CD4-positive, alpha-beta T cell (primary cell): Measurements from ENCODE around the gene THTPA. TPM values are rescaled to one million over a fixed set of nuclear protein-coding genes. Genes with fewer than 3 reads are reported as not detected.

ENCODE experiments used
- ATAC-seq: fragments of 200-7000 bp; cut with Tn5 transposase; one replicate; pipeline ENCODE4 v1.10.0; 2022; ENCODE audit warnings: mild to moderate bottlenecking; ENCODE audit not compliant: poor library complexity
- CTCF ChIA-PET: fragments of 350-600 bp; sonication (Branson Sonifier 250); formaldehyde crosslinking; loops from one replicate; lab custom pipeline; 2021; ENCODE audit warnings: antibody characterized with exemption, inconsistent platforms; lab: Charles Lee
- POLR2A ChIA-PET: fragments of 350-600 bp; sonication (Branson Sonifier 250); formaldehyde crosslinking; loops from one replicate; lab custom pipeline; 2021; ENCODE audit warnings: antibody characterized with exemption, inconsistent platforms; lab: Charles Lee
- DNase-seq, 14 experiments: peaks; one replicate each; pipeline ENCODE4 v3.0.0-alpha.2; 2013 to 2020; ENCODE audit warnings: mixed read lengths in 2 of 14
- H3K27ac ChIP-seq, 2 donors: one replicate each; pipeline versions ENCODE4 v1.5.1 to v1.7.0; 2013; ENCODE audit warnings: low read length in 2 of 2, low read depth in 1 of 2, mild to moderate bottlenecking in 1 of 2
- H3K27me3 ChIP-seq, 2 experiments: 1 replicate in 1 of 2; 2 replicates in 1 of 2; pipeline versions ENCODE4 v1.6.1 to v1.7.0; 2013; ENCODE audit warnings: low read length in 2 of 2, control low read depth in 1 of 2, mild to moderate bottlenecking in 1 of 2, moderate library complexity in 1 of 2; ENCODE audit not compliant: insufficient read depth in 2 of 2, control insufficient read depth in 1 of 2
- H3K36me3 ChIP-seq: one replicate; pipeline ENCODE4 v1.6.1; 2013; ENCODE audit warnings: low read length, control low read depth; ENCODE audit not compliant: insufficient read depth
- H3K4me1 ChIP-seq: one replicate; pipeline ENCODE4 v1.6.1; 2013; ENCODE audit warnings: low read length, control low read depth; ENCODE audit not compliant: insufficient read depth
- H3K4me3 ChIP-seq: one replicate; pipeline ENCODE4 v1.5.1; 2013; ENCODE audit warnings: mild to moderate bottlenecking, low read length, moderate library complexity
- H3K9me3 ChIP-seq, 2 experiments: 1 replicate in 1 of 2; 2 replicates in 1 of 2; pipeline versions ENCODE4 v1.6.1 to v1.7.0; 2013; ENCODE audit warnings: low read length in 2 of 2, mild to moderate bottlenecking in 2 of 2, control low read depth in 1 of 2, moderate library complexity in 1 of 2; ENCODE audit not compliant: control insufficient read depth in 1 of 2, insufficient read depth in 1 of 2
- H3K27ac Mint-ChIP-seq: one replicate; pipeline ENCODE4 v1.8.0; 2020; ENCODE audit warnings: mixed read lengths
- H3K27me3 Mint-ChIP-seq: one replicate; pipeline ENCODE4 v1.8.0; 2021; ENCODE audit warnings: mixed read lengths
- H3K36me3 Mint-ChIP-seq: one replicate; pipeline ENCODE4 v1.8.0; 2021; ENCODE audit warnings: low read depth, mixed read lengths
- H3K4me1 Mint-ChIP-seq: one replicate; pipeline ENCODE4 v1.8.0; 2021; ENCODE audit warnings: low read depth, mixed read lengths
- H3K4me3 Mint-ChIP-seq: one replicate; pipeline ENCODE4 v1.8.0; 2020; ENCODE audit warnings: mild to moderate bottlenecking, mixed read lengths
- H3K9me3 Mint-ChIP-seq: one replicate; pipeline ENCODE4 v1.8.0; 2020; ENCODE audit warnings: mixed read lengths
- intact Hi-C, 2 experiments: fragments of 100-400 bp; cut with DNase I in 1 of 2; cut with micrococcal nuclease in 1 of 2; formaldehyde crosslinking; loops; one replicate each; pipeline versions ENCODE4 v1.15.1 to v1.9.0; 2023 to 2025; cut with DNase I, micrococcal nuclease
- total RNA-seq, 174 experiments: library from RNA in 2 of 174; stranded (reverse) in 2 of 174; gene quantifications; one replicate each; pipeline ENCODE4 v1.2.3 and lab custom pipeline; 2021 to 2026
- TF ChIP-seq, protein P1 (sequence below): fragments of 200-600 bp; IDR thresholded peaks from one replicate; pipeline ENCODE4 v1.8.0; 2022; ENCODE audit warnings: antibody characterized with exemption, mild to moderate bottlenecking

THTPA gene
- total RNA-seq, 2 experiments from 2014 or later = 13.0 to 13.4 TPM

DNA sequence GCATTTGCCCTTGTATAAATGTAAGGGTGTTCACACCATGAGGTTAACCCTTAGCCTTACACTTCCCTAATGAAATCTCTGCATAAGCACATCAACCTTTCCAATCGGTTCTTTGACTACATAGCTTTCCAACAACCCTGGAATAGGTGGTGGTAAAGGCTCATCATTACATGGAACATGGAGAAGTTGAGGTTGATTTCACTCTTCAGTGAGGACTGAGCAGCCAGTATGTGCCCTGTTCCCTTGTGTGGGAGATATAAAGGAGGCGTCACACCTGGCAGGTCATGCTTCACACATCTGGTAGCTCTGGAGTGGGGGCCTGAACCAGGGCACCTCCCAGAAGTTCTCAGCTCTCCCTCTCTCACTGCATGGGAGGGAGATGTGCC is 44.2 kb downstream of the THTPA start:
- Mint-ChIP-seq H3K9me3 (peaks cover 6% of the 10 kb centered on the region), H3K36me3 (no peaks in the 10 kb centered on the region), H3K4me1 (no peaks in the 10 kb centered on the region), H3K4me3 (no peak overlapping the region), H3K27ac (no peak overlapping the region), H3K27me3 (no peaks in the 10 kb centered on the region)
- H3K36me3 ChIP-seq = no peaks in the 10 kb centered on the region
- TF ChIP-seq, protein P1, sequence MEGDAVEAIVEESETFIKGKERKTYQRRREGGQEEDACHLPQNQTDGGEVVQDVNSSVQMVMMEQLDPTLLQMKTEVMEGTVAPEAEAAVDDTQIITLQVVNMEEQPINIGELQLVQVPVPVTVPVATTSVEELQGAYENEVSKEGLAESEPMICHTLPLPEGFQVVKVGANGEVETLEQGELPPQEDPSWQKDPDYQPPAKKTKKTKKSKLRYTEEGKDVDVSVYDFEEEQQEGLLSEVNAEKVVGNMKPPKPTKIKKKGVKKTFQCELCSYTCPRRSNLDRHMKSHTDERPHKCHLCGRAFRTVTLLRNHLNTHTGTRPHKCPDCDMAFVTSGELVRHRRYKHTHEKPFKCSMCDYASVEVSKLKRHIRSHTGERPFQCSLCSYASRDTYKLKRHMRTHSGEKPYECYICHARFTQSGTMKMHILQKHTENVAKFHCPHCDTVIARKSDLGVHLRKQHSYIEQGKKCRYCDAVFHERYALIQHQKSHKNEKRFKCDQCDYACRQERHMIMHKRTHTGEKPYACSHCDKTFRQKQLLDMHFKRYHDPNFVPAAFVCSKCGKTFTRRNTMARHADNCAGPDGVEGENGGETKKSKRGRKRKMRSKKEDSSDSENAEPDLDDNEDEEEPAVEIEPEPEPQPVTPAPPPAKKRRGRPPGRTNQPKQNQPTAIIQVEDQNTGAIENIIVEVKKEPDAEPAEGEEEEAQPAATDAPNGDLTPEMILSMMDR = no peak
- no peak overlapping the region for H3K4me3 ChIP-seq
- intact Hi-C loops = no loop called here
- H3K9me3 ChIP-seq = peaks cover 0 to 3% of the 10 kb centered on the region in 2 experiments
- no peak for ATAC-seq
- H3K27me3 ChIP-seq = no peaks in the 10 kb centered on the region
- ChIA-PET POLR2A (no interaction called here), CTCF (interaction anchor here (2.4 kb wide), 1 partner anchor 11 kb away, joined by 4 read pairs; no protein-coding TSS in a partner anchor)
- H3K27ac ChIP-seq = no peak overlapping the region
- H3K4me1 ChIP-seq = no peaks in the 10 kb centered on the region
- DNase-seq = no peak

DNA sequence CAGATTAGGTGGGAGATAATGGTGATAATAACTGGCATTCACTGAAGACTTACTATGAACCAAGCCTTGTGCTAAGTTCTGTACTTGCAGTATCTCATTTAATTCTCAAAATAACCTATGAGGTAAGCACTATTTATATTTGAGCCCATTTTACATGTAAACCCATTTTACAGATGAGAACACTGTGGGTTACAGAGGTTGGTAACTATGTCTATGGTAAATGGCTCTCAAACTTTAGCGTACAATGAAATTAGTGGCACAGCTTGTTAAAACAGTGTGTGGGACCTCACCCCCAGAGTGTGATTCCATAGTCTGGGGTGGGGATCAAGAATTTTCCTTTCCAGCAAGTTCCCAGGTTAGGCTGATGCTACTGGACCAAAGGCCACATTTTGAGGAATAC is 44.7 kb downstream of the THTPA start:
- H3K27me3 ChIP-seq = no peaks in the 10 kb centered on the region
- peaks cover 6% of the 10 kb centered on the region for H3K9me3 Mint-ChIP-seq
- TF ChIP-seq, protein P1 = no peak
- CTCF ChIA-PET = interaction anchor here (2.4 kb wide), 1 partner anchor 12 kb away, joined by 4 read pairs; no protein-coding TSS in a partner anchor
- no peak for ATAC-seq
- no peaks in the 10 kb centered on the region for H3K4me1 ChIP-seq
- no peak for DNase-seq
- no peaks in the 10 kb centered on the region for H3K36me3 Mint-ChIP-seq
- H3K27ac ChIP-seq = no peak overlapping the region
- peaks cover 0 to 3% of the 10 kb centered on the region in 2 experiments for H3K9me3 ChIP-seq
- no peaks in the 10 kb centered on the region for H3K4me1 Mint-ChIP-seq
- no peak overlapping the region for H3K27ac Mint-ChIP-seq
- no peak overlapping the region for H3K4me3 Mint-ChIP-seq
- POLR2A ChIA-PET = interaction anchor here (0.6 kb wide), 1 partner anchor 195 kb away, joined by 6 read pairs; no protein-coding TSS in a partner anchor
- intact Hi-C loops = no loop called here
- no peaks in the 10 kb centered on the region for H3K27me3 Mint-ChIP-seq
- H3K4me3 ChIP-seq = no peak overlapping the region
- H3K36me3 ChIP-seq = no peaks in the 10 kb centered on the region

DNA sequence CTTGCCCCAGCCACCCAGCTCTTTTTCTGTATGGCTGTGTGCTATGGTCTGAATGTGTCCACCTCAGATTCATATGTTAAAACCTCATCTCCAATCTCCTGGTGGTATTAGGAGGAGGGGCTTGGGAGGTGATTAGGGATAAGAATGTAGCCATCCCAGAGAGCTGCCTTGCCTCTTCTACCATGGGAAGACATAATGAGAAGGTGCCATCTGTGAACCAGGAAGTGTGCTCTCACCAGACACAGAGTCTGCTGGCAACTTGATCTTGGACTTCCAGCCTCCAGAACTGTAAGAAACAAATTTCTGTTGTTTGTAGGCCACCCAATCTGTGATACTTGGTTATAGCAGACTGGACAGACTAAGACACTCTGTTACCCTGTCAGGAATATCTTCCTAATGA is 45.4 kb downstream of the THTPA start:
- H3K27ac Mint-ChIP-seq = no peak overlapping the region
- intact Hi-C loops = no loop called here
- CTCF ChIA-PET = interaction anchor here (2.4 kb wide), 1 partner anchor 12 kb away, joined by 4 read pairs; no protein-coding TSS in a partner anchor

More for the DNA sequence above, 45.4 kb downstream of the THTPA start:
- no peak for DNase-seq
- Histone ChIP-seq H3K36me3 (no peaks in the 10 kb centered on the region), H3K4me1 (no peaks in the 10 kb centered on the region), H3K4me3 (no peak overlapping the region), H3K27me3 (no peaks in the 10 kb centered on the region), H3K9me3 (peaks cover 0 to 3% of the 10 kb centered on the region in 2 experiments), H3K27ac (no peak overlapping the region)
- TF ChIP-seq, protein P1 = no peak
- no peaks in the 10 kb centered on the region for H3K36me3 Mint-ChIP-seq
- no peak overlapping the region for H3K4me3 Mint-ChIP-seq
- peaks cover 6% of the 10 kb centered on the region for H3K9me3 Mint-ChIP-seq
- H3K27me3 Mint-ChIP-seq = no peaks in the 10 kb centered on the region
- no peak for ATAC-seq
- POLR2A ChIA-PET = interaction anchor here (0.6 kb wide), 1 partner anchor 195 kb away, joined by 6 read pairs; no protein-coding TSS in a partner anchor
- H3K4me1 Mint-ChIP-seq = peaks cover 3% of the 10 kb centered on the region
